ENCODE data around the gene WDR17.

GRCh38 chr4:176042195-176042594, 23.4 kb upstream of the WDR17 start:
- TF ChIP-seq, protein P1, sequence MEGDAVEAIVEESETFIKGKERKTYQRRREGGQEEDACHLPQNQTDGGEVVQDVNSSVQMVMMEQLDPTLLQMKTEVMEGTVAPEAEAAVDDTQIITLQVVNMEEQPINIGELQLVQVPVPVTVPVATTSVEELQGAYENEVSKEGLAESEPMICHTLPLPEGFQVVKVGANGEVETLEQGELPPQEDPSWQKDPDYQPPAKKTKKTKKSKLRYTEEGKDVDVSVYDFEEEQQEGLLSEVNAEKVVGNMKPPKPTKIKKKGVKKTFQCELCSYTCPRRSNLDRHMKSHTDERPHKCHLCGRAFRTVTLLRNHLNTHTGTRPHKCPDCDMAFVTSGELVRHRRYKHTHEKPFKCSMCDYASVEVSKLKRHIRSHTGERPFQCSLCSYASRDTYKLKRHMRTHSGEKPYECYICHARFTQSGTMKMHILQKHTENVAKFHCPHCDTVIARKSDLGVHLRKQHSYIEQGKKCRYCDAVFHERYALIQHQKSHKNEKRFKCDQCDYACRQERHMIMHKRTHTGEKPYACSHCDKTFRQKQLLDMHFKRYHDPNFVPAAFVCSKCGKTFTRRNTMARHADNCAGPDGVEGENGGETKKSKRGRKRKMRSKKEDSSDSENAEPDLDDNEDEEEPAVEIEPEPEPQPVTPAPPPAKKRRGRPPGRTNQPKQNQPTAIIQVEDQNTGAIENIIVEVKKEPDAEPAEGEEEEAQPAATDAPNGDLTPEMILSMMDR (conservative IDR thresholded peaks at IDR 0.05 in 1 of 2, IDR thresholded peaks at IDR 0.05 in 1 of 2; ENCODE audit: extremely low read depth in 1 of 2, insufficient read depth in 1 of 2, low read depth in 1 of 2, low read length in 2 of 2), result no peak
- TF ChIP-seq EZH2 (IDR thresholded peaks at IDR 0.05; ENCODE audit: borderline replicate concordance, low read length), result no peak

All from mammary epithelial cell (primary cell).